WTC11 (cell line): Measurements from ENCODE around the gene NUDT19. TPM values are rescaled to one million over a fixed set of nuclear protein-coding genes. Genes with fewer than 3 reads are reported as not detected.

ENCODE experiments used
- ATAC-seq: fragments of 200-7000 bp; cut with Tn5 transposase; 2 replicates; pipeline ENCODE4 v1.10.0; 2021; ENCODE audit warnings: mild to moderate bottlenecking, moderate library complexity
- CTCF ChIA-PET: fragments of 300-600 bp; sonication (Branson Sonifier 250); formaldehyde crosslinking; loops from one replicate; lab custom pipeline; 2021; ENCODE audit warnings: antibody characterized with exemption; lab: Charles Lee
- POLR2A ChIA-PET: fragments of 350-600 bp; sonication (Branson Sonifier 250); formaldehyde crosslinking; loops from one replicate; lab custom pipeline; 2021; ENCODE audit warnings: antibody characterized with exemption; lab: Charles Lee
- DNase-seq: peaks from one replicate; pipeline ENCODE4 v3.0.0; 2021; ENCODE audit warnings: low spot score
- H3K27ac Mint-ChIP-seq: 2 replicates; pipeline ENCODE4 v1.8.0; 2021; ENCODE audit warnings: mixed read lengths
- H3K27me3 Mint-ChIP-seq: 2 replicates; pipeline ENCODE4 v1.8.0; 2021; ENCODE audit warnings: low read depth, mild to moderate bottlenecking, moderate library complexity, mixed read lengths
- H3K36me3 Mint-ChIP-seq: 2 replicates; pipeline ENCODE4 v1.8.0; 2021; ENCODE audit warnings: mixed read lengths
- H3K4me1 Mint-ChIP-seq: 2 replicates; pipeline ENCODE4 v1.8.0; 2022; ENCODE audit warnings: mixed read lengths
- H3K4me3 Mint-ChIP-seq: 2 replicates; pipeline ENCODE4 v1.8.0; 2021; ENCODE audit warnings: mild to moderate bottlenecking, moderate library complexity, mixed read lengths
- H3K9me3 Mint-ChIP-seq: 2 replicates; pipeline ENCODE4 v1.8.0; 2021; ENCODE audit warnings: mixed read lengths
- ATF2 ChIP-seq: sonication (generic); formaldehyde crosslinking; IDR thresholded peaks from 2 replicates; pipeline ENCODE4 v1.8.1; 2022; ENCODE audit warnings: low read depth, missing genetic modification reagents, borderline replicate concordance
- ERG ChIP-seq: fragments of 250-450 bp; sonication (Bioruptor Pico); IDR thresholded peaks from 2 replicates; pipeline ENCODE4 v1.8.0; 2021; ENCODE audit warnings: mild to moderate bottlenecking
- FOXK1 ChIP-seq: sonication (generic); formaldehyde crosslinking; IDR thresholded peaks from 2 replicates; pipeline ENCODE4 v1.8.0; 2022; ENCODE audit warnings: mild to moderate bottlenecking, moderate library complexity, missing genetic modification reagents
- HMGXB4 ChIP-seq: sonication (generic); formaldehyde crosslinking; IDR thresholded peaks from 2 replicates; pipeline ENCODE4 v1.8.1; 2023; ENCODE audit warnings: mild to moderate bottlenecking, moderate library complexity, missing genetic modification reagents
- IRF1 ChIP-seq: sonication (generic); formaldehyde crosslinking; IDR thresholded peaks from 2 replicates; pipeline ENCODE4 v1.8.0; 2023; ENCODE audit warnings: missing genetic modification reagents
- JAZF1 ChIP-seq: fragments of 250-450 bp; sonication (Bioruptor Pico); IDR thresholded peaks from 2 replicates; pipeline ENCODE4 v1.9.0; 2021; ENCODE audit warnings: moderate library complexity, mild to moderate bottlenecking, inconsistent platforms
- MXD4 ChIP-seq: fragments of 250-450 bp; sonication (Bioruptor Pico); IDR thresholded peaks from 2 replicates; pipeline ENCODE4 v1.8.0; 2021; ENCODE audit warnings: mild to moderate bottlenecking, moderate library complexity, borderline replicate concordance
- NFATC4 ChIP-seq: fragments of 250-450 bp; sonication (Bioruptor Pico); IDR thresholded peaks from 2 replicates; pipeline ENCODE4 v1.9.0; 2021; ENCODE audit warnings: mild to moderate bottlenecking
- NR2C2 ChIP-seq: sonication (generic); formaldehyde crosslinking; IDR thresholded peaks from 2 replicates; pipeline ENCODE4 v1.8.0; 2022; ENCODE audit warnings: mild to moderate bottlenecking, missing genetic modification reagents
- SMAD3 ChIP-seq: sonication (generic); formaldehyde crosslinking; IDR thresholded peaks from 2 replicates; pipeline ENCODE4 v1.8.0; 2022; ENCODE audit warnings: missing genetic modification reagents, mild to moderate bottlenecking, borderline replicate concordance
- TCF7 ChIP-seq: sonication (generic); formaldehyde crosslinking; IDR thresholded peaks from 2 replicates; pipeline ENCODE4 v1.8.0; 2022; ENCODE audit warnings: mild to moderate bottlenecking, low read depth, missing genetic modification reagents, moderate library complexity
- TEAD1 ChIP-seq: sonication (generic); formaldehyde crosslinking; IDR thresholded peaks from 2 replicates; pipeline ENCODE4 v1.8.0; 2022; ENCODE audit warnings: mild to moderate bottlenecking, missing genetic modification reagents
- ZNF396 ChIP-seq: fragments of 250-450 bp; sonication (Bioruptor Pico); IDR thresholded peaks from 2 replicates; pipeline ENCODE4 v1.8.0; 2021; ENCODE audit warnings: mild to moderate bottlenecking, moderate library complexity, borderline replicate concordance
- ZNF423 ChIP-seq: fragments of 250-450 bp; sonication (Bioruptor Pico); IDR thresholded peaks from 2 replicates; pipeline ENCODE4 v2.1.2; 2022; ENCODE audit warnings: mild to moderate bottlenecking, moderate library complexity
- total RNA-seq: library from RNA; stranded (reverse); gene quantifications from 3 replicates; pipeline ENCODE4 v1.2.3, GENCODE V29; 2021
- TF ChIP-seq, protein P1 (sequence below): sonication (generic); formaldehyde crosslinking; IDR thresholded peaks from 2 replicates; pipeline ENCODE4 v1.8.1; 2022; ENCODE audit warnings: low read depth, mild to moderate bottlenecking, moderate library complexity, missing genetic modification reagents, borderline replicate concordance
- TF ChIP-seq, protein P2 (sequence below): sonication (generic); formaldehyde crosslinking; IDR thresholded peaks from 2 replicates; pipeline ENCODE4 v1.8.0; 2022; ENCODE audit warnings: mild to moderate bottlenecking, missing genetic modification reagents
- TF ChIP-seq, protein P3 (sequence below): sonication (generic); formaldehyde crosslinking; IDR thresholded peaks from 2 replicates; pipeline ENCODE4 v1.8.0; 2022; ENCODE audit warnings: missing genetic modification reagents
- TF ChIP-seq, protein P4 (sequence below): sonication (generic); formaldehyde crosslinking; IDR thresholded peaks from 2 replicates; pipeline ENCODE4 v1.8.1; 2023; ENCODE audit warnings: mild to moderate bottlenecking, missing genetic modification reagents, moderate library complexity

Gene NUDT19
- total RNA-seq, 1 experiment from 2014 or later, result 2.4 TPM

DNA sequence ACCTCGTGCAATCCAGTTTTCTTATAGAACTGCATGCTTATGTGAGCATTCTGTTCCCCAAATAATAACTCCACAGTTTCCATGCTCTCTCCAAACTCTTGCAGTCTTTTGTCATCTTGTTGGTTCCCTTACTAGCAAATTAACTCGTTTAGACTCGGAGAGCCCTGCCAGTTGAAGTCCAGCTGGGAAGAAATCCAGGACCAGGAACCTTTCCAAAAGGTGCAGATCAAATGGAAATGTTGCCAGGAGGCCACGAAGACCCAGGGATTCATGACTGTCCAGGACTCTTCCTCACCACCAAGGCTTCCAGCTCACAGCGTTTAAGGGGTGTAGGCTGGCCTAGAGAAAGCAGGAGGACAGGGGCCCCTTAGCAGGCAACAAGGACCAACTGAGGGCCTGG lies 25.9 kb downstream of the NUDT19 start (continued):
- TF ChIP-seq, protein P1, sequence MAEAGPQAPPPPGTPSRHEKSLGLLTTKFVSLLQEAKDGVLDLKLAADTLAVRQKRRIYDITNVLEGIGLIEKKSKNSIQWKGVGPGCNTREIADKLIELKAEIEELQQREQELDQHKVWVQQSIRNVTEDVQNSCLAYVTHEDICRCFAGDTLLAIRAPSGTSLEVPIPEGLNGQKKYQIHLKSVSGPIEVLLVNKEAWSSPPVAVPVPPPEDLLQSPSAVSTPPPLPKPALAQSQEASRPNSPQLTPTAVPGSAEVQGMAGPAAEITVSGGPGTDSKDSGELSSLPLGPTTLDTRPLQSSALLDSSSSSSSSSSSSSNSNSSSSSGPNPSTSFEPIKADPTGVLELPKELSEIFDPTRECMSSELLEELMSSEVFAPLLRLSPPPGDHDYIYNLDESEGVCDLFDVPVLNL (CRISPR knock-in tag), result no peak
- TF ChIP-seq IRF1 (CRISPR knock-in tag), result no peak
- no peak for TF ChIP-seq FOXK1 (CRISPR knock-in tag)
- no peak for TF ChIP-seq JAZF1
- no peak for TF ChIP-seq TEAD1 (CRISPR knock-in tag)
- TF ChIP-seq ZNF396, result no peak
- no peak for TF ChIP-seq TCF7 (CRISPR knock-in tag)

DNA sequence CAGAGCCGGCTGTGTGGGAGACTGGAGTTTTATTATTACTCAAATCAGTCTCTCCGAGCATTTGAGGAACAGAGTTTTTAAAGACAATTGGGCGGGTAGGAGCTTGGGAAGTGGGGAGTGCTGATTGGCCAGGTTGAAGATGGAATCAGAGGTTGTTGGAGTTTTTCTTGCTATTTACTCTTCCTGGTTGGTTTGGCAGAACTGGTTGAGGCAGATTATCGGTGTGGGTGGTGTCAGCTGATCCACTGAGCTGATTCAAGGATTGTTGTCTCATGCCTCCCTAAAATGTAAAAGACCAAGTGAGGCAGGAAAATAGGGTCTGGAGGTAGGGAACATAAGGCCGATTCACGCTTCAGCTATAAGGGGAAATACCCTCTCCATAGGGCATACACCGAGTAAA lies 26.7 kb downstream of the NUDT19 start:
- H3K36me3 Mint-ChIP-seq, result 0 out of 2 replicates have a peak, but pooled peaks cover 2% of the 10 kb centered on the region
- peaks cover 5% of the 10 kb centered on the region for H3K4me1 Mint-ChIP-seq
- DNase-seq, result no peak
- no peak for TF ChIP-seq IRF1 (CRISPR knock-in tag)
- TF ChIP-seq MXD4 (CRISPR knock-in tag), result no peak
- TF ChIP-seq NR2C2 (CRISPR knock-in tag), result no peak
- TF ChIP-seq ZNF423 (CRISPR knock-in tag), result no peak
- H3K4me3 Mint-ChIP-seq, result no peak overlapping the region
- POLR2A ChIA-PET, result no interaction called here
- H3K27me3 Mint-ChIP-seq, result no peaks in the 10 kb centered on the region
- no peak overlapping the region; the same call in 1 of the 2 replicates for H3K27ac Mint-ChIP-seq
- peaks cover 3% of the 10 kb centered on the region for H3K9me3 Mint-ChIP-seq
- ATAC-seq, result no peak
- CTCF ChIA-PET, result interaction anchor here (1.6 to 2.1 kb wide), 2 partner anchors 43 to 58 kb away, joined by 3 to 6 read pairs; partner anchors contain the start of genes ANKRD27 and RGS9BP

- H3K36me3 Mint-ChIP-seq, result 0 out of 2 replicates have a peak, but pooled peaks cover 2% of the 10 kb centered on the region
- DNase-seq, result peak; percentile 70
- ChIA-PET POLR2A (no interaction called here), CTCF (interaction anchor here (0.6 to 2.1 kb wide), 2 partner anchors 44 to 151 kb away, joined by 3 to 6 read pairs; partner anchors contain the start of genes ANKRD27 and RGS9BP)
- peaks cover 3% of the 10 kb centered on the region for H3K9me3 Mint-ChIP-seq
- ATAC-seq, result peak; percentile 73; the same call in 1 of the 2 replicates
- peaks cover 5% of the 10 kb centered on the region for H3K4me1 Mint-ChIP-seq
- no peak within 1 kb of the TSS for H3K27ac Mint-ChIP-seq
- no peaks in the 10 kb centered on the region for H3K27me3 Mint-ChIP-seq
- no peak within 1 kb of the TSS for H3K4me3 Mint-ChIP-seq
- no peak for TF ChIP-seq SMAD3 (CRISPR knock-in tag)
- TF ChIP-seq, protein P2, sequence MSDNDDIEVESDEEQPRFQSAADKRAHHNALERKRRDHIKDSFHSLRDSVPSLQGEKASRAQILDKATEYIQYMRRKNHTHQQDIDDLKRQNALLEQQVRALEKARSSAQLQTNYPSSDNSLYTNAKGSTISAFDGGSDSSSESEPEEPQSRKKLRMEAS (CRISPR knock-in tag), result peak; percentile 93
- TF ChIP-seq ERG, result no peak
- TF ChIP-seq JAZF1, result no peak
- TF ChIP-seq NFATC4 (CRISPR knock-in tag), result no peak
- TF ChIP-seq, protein P3, sequence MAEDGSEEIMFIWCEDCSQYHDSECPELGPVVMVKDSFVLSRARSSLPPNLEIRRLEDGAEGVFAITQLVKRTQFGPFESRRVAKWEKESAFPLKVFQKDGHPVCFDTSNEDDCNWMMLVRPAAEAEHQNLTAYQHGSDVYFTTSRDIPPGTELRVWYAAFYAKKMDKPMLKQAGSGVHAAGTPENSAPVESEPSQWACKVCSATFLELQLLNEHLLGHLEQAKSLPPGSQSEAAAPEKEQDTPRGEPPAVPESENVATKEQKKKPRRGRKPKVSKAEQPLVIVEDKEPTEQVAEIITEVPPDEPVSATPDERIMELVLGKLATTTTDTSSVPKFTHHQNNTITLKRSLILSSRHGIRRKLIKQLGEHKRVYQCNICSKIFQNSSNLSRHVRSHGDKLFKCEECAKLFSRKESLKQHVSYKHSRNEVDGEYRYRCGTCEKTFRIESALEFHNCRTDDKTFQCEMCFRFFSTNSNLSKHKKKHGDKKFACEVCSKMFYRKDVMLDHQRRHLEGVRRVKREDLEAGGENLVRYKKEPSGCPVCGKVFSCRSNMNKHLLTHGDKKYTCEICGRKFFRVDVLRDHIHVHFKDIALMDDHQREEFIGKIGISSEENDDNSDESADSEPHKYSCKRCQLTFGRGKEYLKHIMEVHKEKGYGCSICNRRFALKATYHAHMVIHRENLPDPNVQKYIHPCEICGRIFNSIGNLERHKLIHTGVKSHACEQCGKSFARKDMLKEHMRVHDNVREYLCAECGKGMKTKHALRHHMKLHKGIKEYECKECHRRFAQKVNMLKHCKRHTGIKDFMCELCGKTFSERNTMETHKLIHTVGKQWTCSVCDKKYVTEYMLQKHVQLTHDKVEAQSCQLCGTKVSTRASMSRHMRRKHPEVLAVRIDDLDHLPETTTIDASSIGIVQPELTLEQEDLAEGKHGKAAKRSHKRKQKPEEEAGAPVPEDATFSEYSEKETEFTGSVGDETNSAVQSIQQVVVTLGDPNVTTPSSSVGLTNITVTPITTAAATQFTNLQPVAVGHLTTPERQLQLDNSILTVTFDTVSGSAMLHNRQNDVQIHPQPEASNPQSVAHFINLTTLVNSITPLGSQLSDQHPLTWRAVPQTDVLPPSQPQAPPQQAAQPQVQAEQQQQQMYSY (CRISPR knock-in tag), result no peak
- no peak for TF ChIP-seq ATF2 (CRISPR knock-in tag)
- no peak for TF ChIP-seq HMGXB4 (CRISPR knock-in tag)
- no peak for TF ChIP-seq TEAD1 (CRISPR knock-in tag)
- TF ChIP-seq, protein P4, sequence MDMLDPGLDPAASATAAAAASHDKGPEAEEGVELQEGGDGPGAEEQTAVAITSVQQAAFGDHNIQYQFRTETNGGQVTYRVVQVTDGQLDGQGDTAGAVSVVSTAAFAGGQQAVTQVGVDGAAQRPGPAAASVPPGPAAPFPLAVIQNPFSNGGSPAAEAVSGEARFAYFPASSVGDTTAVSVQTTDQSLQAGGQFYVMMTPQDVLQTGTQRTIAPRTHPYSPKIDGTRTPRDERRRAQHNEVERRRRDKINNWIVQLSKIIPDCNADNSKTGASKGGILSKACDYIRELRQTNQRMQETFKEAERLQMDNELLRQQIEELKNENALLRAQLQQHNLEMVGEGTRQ (CRISPR knock-in tag), result peak; percentile 84
Measured at GRCh38 chr19:32719611-32720059, 28.0 kb downstream of the NUDT19 start, which contains the start of gene TDRD12. Gene TDRD12 (plus strand): TSS chr19:32719767. CDS start chr19:32720073, 306 bp downstream.
